Transverse colon (tissue), 4 donors: Measurements from ENCODE around the gene LCE5A. TPM values are rescaled to one million over a fixed set of nuclear protein-coding genes. Genes with fewer than 3 reads are reported as not detected.

Source experiments
- DNase-seq: peaks from one replicate; pipeline ENCODE4 v3.0.0-alpha.2; 2019
- H3K27ac ChIP-seq, 4 donors: fragments of 200-600 bp; sonication (generic); 2 replicates each; pipeline ENCODE4 v1.5.1; 2016 to 2018; ENCODE audit warnings: inconsistent platforms in 4 of 4
- H3K27me3 ChIP-seq: fragments of 200-600 bp; sonication (generic); 2 replicates; pipeline ENCODE4 v1.5.1; 2017; ENCODE audit warnings: inconsistent platforms
- H3K36me3 ChIP-seq, 4 donors: fragments of 200-600 bp; sonication (generic); 2 replicates each; pipeline ENCODE4 v1.5.1; 2017 to 2019; ENCODE audit warnings: inconsistent platforms in 4 of 4
- H3K4me1 ChIP-seq, 4 donors: fragments of 200-600 bp; sonication (generic); 2 replicates each; pipeline ENCODE4 v1.5.1; 2017 to 2020; ENCODE audit warnings: inconsistent platforms in 4 of 4
- H3K4me3 ChIP-seq, 4 donors: fragments of 200-600 bp; sonication (generic); 1 replicate in 1 of 4; 2 replicates in 3 of 4; pipeline versions ENCODE4 v1.5.1 to v1.6.1; 2017 to 2019; ENCODE audit warnings: inconsistent platforms in 4 of 4
- H3K9me3 ChIP-seq, 2 donors: fragments of 200-600 bp; sonication (generic); 2 replicates each; pipeline ENCODE4 v1.5.1; 2017 to 2019; ENCODE audit warnings: inconsistent platforms in 2 of 2
- CTCF ChIP-seq, 5 experiments: fragments of 200-600 bp in 3 of 5; fragments of 450-650 bp in 2 of 5; sonication (generic) in 3 of 5; IDR thresholded peaks; 1 replicate in 2 of 5; 2 replicates in 3 of 5; pipeline ENCODE4 v1.5.1; 2016 to 2017; ENCODE audit warnings: antibody characterized with exemption in 5 of 5, inconsistent platforms in 3 of 5, mild to moderate bottlenecking in 2 of 5, moderate library complexity in 1 of 5
- EP300 ChIP-seq: sonication (generic); formaldehyde crosslinking; IDR thresholded peaks from one replicate; pipeline ENCODE4 v1.6.1; 2017; ENCODE audit warnings: antibody characterized with exemption, low read depth
- POLR2A ChIP-seq: fragments of 450-650 bp; IDR thresholded peaks from one replicate; pipeline ENCODE4 v1.6.1; 2016; ENCODE audit warnings: antibody characterized with exemption, mild to moderate bottlenecking, moderate library complexity
- POLR2AphosphoS5 ChIP-seq, 3 donors: sonication (generic); formaldehyde crosslinking; IDR thresholded peaks; one replicate each; pipeline ENCODE4 v1.6.1; 2016; ENCODE audit warnings: antibody characterized with exemption in 3 of 3
- WGBS, 2 donors: methylation state at CpG; one replicate each; pipeline ENCODE4 v1.1.5; 2018; ENCODE audit warnings: low coverage in 1 of 2; 5-methylcytosine and 5-hydroxymethylcytosine counted together
- in situ Hi-C, 4 donors: fragments of 200-750 bp; cut with MboI; loops; one replicate each; pipeline versions ENCODE4 v1.15.0 to v1.15.1; 2017; ENCODE audit warnings: low sequenced_read_pairs in 3 of 4, low pct_ligation_motif_present in 1 of 4, low pct_unique_long_range_greater_than_20kb in 1 of 4
- intact Hi-C: fragments of 100-400 bp; cut with DNase I; formaldehyde crosslinking; loops from one replicate; pipeline ENCODE4 v1.15.1; 2023; ENCODE audit warnings: low total_unique reads
- total RNA-seq, 4 donors: library from RNA; depleted of rRNA; stranded (reverse); fragments of >200 nt; gene quantifications; one replicate each; pipeline ENCODE4 v1.1.0, GENCODE V29; 2016

The LCE5A gene
- not detected for total RNA-seq

- WGBS, 2 donors, result 93% methylated on average over 3 of the region's 3 CpGs; no CpG with 5 or more reads in 1 of the 2 donors
- intact Hi-C loops (no loop called here), in situ Hi-C loops (no loop called here)
- TF ChIP-seq EP300 (no peak), CTCF (IDR thresholded peaks at IDR 0.05) (no peak), POLR2A (no peak), POLR2AphosphoS5 (IDR thresholded peaks at IDR 0.05) (no peak)
- no peaks in the 10 kb centered on the region for H3K9me3 ChIP-seq
- no peak within 1 kb of the TSS for H3K4me3 ChIP-seq
- H3K4me1 ChIP-seq, result peaks cover 0 to 6% (median 5%) of the 10 kb centered on the region in 4 donors
- no peaks in the 10 kb centered on the region for H3K36me3 ChIP-seq
- DNase-seq, result no peak
- peaks cover 57% of the 10 kb centered on the region for H3K27me3 ChIP-seq
- H3K27ac ChIP-seq, result no peak within 1 kb of the TSS
Measured at GRCh38 chr1:152510503-152510902, at the start of gene LCE5A. Gene LCE5A (plus strand): TSS chr1:152510803. CDS start chr1:152511535, 732 bp downstream.

GRCh38 chr1:152461544-152461943 is 49.1 kb upstream of the LCE5A start:
- Histone ChIP-seq H3K27ac (no peak overlapping the region), H3K4me1 (peaks cover 0 to 6% (median 0%) of the 10 kb centered on the region in 4 donors), H3K27me3 (peaks cover 8% of the 10 kb centered on the region), H3K36me3 (no peaks in the 10 kb centered on the region), H3K4me3 (no peak overlapping the region), H3K9me3 (no peaks in the 10 kb centered on the region)
- WGBS, 2 donors, result 2 to 10% methylated on average over 5 to 6 of the region's 6 CpGs
- intact Hi-C loops (loop anchor here (2.0 kb wide), 1 partner anchor 319 kb away; no protein-coding TSS in a partner anchor), in situ Hi-C loops (loop anchor here in 2 of 4 donors (25.0 kb wide), 2 partner anchors 274 to 399 kb away; no protein-coding TSS in a partner anchor)
- DNase-seq, result peak; percentile 51
- peak; percentile 52 to 68 (median 60) for TF ChIP-seq CTCF (IDR thresholded peaks at IDR 0.05)
- no peak for TF ChIP-seq EP300
- no peak for TF ChIP-seq POLR2AphosphoS5 (IDR thresholded peaks at IDR 0.05)
- TF ChIP-seq POLR2A, result no peak

GRCh38 chr1:152462636-152463035 is 48.0 kb upstream of the LCE5A start:
- DNase-seq, result no peak
- WGBS, 2 donors, result 91 to 95% methylated on average over 11 to 26 of the region's 26 CpGs
- in situ Hi-C loops, result loop anchor here in 2 of 4 donors (25.0 kb wide), 2 partner anchors 275 to 400 kb away; no protein-coding TSS in a partner anchor
- Histone ChIP-seq H3K36me3 (no peaks in the 10 kb centered on the region), H3K4me1 (peaks cover 0 to 6% (median 0%) of the 10 kb centered on the region in 4 donors), H3K27ac (no peak overlapping the region), H3K9me3 (no peaks in the 10 kb centered on the region), H3K27me3 (peaks cover 8% of the 10 kb centered on the region), H3K4me3 (no peak overlapping the region)
- intact Hi-C loops, result no loop called here
- TF ChIP-seq POLR2AphosphoS5 (IDR thresholded peaks at IDR 0.05), result no peak
- TF ChIP-seq CTCF (IDR thresholded peaks at IDR 0.05), result no peak
- TF ChIP-seq POLR2A, result no peak
- no peak for TF ChIP-seq EP300

- WGBS, 2 donors, result 67 to 83% methylated on average over 1 of the region's 1 CpG
- H3K27me3 ChIP-seq, result peaks cover 16% of the 10 kb centered on the region
- no peak overlapping the region for H3K4me3 ChIP-seq
- intact Hi-C loops (no loop called here), in situ Hi-C loops (loop anchor here in 2 of 4 donors (25.0 kb wide), 2 partner anchors 279 to 404 kb away; no protein-coding TSS in a partner anchor)
- DNase-seq, result no peak
- H3K4me1 ChIP-seq, result no peaks in the 10 kb centered on the region
- no peak overlapping the region for H3K27ac ChIP-seq
- no peaks in the 10 kb centered on the region for H3K36me3 ChIP-seq
- H3K9me3 ChIP-seq, result no peaks in the 10 kb centered on the region
- TF ChIP-seq EP300 (no peak), POLR2AphosphoS5 (IDR thresholded peaks at IDR 0.05) (no peak)
Measured at GRCh38 chr1:152466217-152466616, 44.4 kb upstream of the LCE5A start.
